OCI-LY1 (cell line): ENCODE measurements around the gene PEX7.

ENCODE experiments used
- CTCF ChIP-seq: fragments of 200-600 bp; sonication (generic), shearing (Covaris generic); IDR thresholded peaks from 2 replicates; pipeline ENCODE4 v1.5.1; 2017; ENCODE audit warnings: mild to moderate bottlenecking, antibody characterized with exemption, low read length, moderate library complexity, mixed read lengths
- EZH2 ChIP-seq: fragments of 200-600 bp; sonication (generic), shearing (Covaris generic); IDR thresholded peaks from 2 replicates; pipeline ENCODE4 v1.8.0; 2017; ENCODE audit warnings: borderline replicate concordance, mixed run types, mild to moderate bottlenecking, antibody characterized with exemption, low read length, moderate library complexity, mixed read lengths

GRCh38 chr6:136866872-136867416 is 44.6 kb downstream of the PEX7 start:
- TF ChIP-seq CTCF = no peak
- no peak for TF ChIP-seq EZH2
